GM18873 (cell line): ENCODE measurements around the gene PRKACB.
"Not testable (repeated sequence)": the region's sequence is repeated elsewhere in the genome, so short reads cannot be mapped to it uniquely, and the experiment has no call there.

ENCODE experiments used
- ATAC-seq: cut with Tn5 transposase; IDR thresholded peaks from one replicate; pipeline ENCODE4 v1.9.1; 2021; ENCODE audit warnings: mild to moderate bottlenecking, moderate library complexity, moderate number of reproducible peaks; ENCODE audit not compliant: unreplicated experiment, low FRiP score

Gene PRKACB

DNA sequence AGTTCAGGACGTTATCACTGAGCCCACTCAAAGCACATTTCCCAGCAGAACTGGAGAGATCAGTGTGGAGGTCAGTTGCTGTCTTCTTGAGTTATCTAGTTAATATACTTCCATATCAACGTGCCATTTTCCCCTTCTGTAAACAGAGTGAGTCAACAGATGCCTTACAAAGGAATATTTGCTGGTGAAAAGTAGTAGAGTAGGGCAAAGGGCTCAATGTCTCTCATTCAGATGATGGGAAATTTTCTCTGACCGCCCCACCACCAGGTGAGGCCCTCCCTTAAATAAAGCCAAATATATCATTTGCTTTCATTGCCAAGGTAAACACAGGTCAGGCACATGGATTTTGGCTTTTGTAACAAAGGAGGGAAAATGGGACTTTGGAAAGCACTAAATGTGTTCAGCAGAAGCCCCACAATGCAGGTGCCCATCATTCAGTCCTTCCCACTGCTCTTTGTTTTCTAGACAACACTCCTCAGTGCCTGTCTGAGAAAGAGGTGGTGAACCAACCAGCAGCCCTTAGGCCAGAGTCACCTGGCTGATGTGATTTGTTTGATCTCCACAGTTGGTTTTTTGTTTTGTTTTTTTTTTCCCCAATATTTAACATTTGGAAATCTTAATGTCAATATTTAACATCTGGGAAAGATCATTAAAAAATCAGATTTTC is 116.9 kb downstream of the PRKACB start:
- ATAC-seq = no peak

DNA sequence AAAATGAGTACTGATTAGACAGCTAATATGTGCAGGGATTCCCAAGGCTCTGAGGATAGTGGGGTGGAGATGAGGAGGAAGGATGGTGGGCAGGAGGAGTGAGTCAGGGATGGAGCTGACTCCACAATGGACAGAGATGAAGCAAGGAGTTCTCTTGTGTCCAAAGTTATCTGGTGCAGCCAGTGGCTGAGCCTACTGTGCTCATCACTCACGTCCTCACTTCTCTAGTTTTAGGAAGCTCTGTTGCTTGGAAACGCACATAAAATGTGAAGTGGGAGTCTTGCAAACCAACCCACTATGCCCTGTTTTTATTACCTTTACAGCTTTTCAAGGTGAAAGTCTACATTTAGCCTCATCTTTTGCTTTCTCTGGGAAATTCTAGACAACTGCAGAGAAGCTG is 120.9 kb downstream of the PRKACB start:
- ATAC-seq = no peak

DNA sequence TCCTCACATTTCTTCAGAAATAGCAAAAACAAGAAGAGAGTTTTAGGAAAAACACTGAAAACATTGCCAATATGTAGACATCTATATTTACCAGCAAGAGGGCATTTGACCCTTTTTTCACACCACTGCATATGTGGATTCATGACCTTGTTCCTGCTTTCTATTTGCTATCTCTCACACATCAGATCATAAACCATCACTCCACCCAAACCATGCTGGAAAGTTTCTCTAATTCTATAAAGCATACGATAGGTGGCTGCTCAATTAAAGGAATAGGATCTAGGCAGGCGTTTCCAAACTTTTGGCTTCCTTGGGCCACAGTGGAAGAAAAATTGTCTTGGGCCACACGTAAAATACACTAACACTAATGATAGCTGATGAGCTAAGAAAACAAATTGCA is 121.8 kb downstream of the PRKACB start:
- no peak for ATAC-seq

DNA sequence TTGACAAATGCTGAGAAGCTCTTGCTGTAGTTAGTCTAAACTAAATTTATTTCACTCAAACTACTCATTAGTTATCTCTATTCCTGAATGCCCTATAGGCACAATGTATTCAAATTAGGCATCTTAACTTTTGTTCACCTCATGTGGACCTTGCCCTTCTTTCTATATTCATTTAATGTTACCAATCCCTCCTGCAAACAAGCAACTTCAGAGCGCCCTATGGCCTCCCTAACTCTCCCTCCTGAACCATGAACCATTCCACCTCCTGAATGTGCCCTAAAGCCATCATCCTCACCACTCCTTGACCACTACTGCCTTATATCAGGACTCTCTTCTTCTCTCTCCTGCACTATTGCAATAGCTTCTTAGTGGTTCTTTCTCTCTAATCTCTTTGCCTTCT is 122.7 kb downstream of the PRKACB start:
- no peak for ATAC-seq

DNA sequence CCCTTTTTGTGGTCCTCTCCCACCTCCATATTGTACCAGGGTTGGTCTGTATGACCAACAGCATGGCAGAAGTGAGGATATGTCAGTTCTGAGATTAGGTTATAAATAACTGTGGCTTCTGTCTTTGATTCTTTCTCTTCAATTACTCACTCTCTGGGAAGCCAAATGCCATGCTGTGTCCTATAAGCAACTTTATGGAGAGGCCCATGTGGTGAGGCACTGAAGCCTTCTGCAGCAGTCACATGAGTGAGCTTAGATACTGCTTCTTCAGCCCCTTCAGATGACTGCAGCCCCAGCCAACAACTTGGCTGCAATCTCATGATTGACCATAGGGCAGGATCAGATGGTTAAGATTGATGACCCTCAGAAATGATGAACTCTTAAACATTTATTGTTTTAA is 123.4 kb downstream of the PRKACB start:
- no peak for ATAC-seq

DNA sequence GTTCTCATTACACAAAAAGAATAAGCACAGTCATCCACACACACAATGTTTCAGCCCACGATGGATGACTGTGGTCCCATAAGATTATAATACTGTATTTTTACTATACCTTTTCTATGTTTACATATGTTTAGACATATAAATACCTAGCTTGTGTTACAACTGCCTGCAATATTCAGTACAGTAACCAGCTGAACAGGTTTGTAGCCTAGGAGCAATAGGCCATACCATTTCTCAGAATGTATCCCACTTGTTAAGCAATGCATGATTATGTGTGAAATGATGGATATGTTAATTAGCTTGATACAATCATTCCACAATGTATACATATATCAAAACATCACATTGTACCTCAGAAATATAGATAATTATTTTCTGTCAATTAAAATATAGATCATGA is 124.3 kb downstream of the PRKACB start:
- ATAC-seq = no peak

DNA sequence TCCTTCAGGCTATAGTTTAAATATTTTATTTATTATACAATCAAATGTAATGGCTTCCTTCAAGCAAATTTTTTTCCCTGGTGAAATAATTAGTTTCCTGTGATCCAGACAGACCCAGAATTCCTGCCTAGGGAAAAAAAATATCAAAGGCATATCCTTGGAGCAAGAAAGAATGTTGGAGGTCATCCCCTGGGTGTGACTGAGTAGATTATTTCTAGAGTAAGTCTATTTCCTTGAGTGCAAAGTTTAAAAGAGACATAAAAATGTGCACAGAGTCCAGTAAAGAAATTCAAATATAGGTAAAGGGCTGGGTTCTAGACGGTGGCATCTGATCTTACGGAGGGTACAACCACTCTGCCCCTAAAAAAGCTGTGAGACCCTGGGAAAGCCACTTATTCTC is 125.2 kb downstream of the PRKACB start:
- ATAC-seq = no peak

DNA sequence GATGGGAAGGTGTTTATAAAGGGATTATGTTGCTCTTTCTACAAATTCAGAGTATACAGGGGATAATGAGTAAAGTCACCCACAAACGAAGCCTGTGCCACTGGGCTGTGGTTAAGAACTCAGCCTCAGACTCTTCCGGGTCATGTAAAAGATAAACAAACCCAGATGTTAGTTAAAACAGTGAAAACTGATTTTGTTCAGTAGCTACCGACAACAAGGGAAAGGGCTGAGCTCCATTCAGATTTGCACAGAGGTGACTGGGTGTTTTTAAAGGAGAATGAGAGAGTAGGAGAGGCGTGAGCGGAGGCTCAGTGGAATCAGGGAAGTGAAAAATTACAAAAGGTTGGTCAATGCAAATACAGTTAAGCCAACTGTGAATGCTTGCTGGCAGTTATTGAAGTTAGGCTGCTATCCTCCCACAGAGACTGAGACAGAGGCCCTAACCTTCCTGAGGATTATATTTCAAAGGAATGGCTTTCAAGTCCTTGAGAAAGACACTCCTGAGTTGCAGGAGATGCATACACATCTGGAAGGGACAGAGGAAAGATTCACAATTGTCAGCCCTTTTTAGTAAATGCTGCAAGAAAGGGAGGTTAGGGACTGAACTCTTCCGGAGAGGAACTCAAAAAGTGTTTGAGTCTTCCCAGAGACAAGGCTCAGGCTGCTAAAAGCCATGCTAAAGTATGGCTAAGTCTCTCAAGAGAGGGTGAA is 127.5 kb downstream of the PRKACB start:
- peak; percentile 96 for ATAC-seq

DNA sequence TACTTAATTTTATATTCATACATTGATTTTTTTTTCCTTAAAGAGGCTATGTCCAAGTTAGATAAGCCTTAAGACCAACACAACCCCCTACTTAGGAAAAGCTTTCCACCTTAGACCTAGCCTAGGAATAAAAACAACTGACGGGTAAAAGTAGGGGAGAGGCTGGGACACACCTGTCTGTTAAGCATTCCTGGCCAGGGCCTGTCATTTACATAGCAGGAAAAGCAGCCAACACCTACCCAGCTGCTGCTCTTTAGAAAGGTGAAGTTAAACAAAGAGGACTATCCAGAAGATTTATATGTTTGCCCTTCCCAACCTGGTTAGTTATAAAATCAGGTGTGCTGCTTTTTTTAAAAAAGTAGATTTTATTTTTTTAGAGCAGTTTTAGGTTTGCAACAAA is 128.3 kb downstream of the PRKACB start:
- ATAC-seq = no peak

DNA sequence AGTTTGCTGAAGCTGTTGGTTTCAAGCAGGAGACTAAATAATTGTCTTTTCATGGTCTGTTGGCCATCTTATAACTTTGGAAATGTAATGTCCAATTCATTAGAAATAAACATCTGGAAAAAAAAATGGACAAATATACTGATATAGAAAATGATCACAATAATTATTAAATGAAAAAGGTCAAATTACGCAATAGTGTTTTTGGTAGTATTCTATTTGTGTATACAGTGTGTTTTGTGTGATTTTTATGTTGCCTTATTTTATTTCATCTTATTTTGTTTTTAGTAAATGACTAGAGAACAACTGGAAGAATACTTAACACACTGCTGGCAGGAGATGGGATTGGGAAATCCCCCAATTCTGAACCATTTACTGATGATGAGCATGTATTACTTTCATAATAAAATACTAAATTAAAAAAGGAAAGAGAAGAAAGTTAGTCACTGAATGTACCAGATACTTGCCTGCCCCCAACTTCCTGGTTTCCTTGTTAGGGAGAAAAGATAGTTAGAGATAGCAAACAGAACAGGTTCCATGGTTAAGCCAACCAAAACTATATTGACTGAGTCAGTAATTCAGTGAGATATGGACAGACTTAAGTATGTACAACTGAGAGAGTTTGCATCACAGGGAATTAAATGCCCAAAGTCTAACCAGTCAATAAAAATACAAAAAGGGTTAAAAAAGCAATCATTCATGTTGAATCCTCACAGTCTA is 133.4 kb downstream of the PRKACB start:
- ATAC-seq = no peak

DNA sequence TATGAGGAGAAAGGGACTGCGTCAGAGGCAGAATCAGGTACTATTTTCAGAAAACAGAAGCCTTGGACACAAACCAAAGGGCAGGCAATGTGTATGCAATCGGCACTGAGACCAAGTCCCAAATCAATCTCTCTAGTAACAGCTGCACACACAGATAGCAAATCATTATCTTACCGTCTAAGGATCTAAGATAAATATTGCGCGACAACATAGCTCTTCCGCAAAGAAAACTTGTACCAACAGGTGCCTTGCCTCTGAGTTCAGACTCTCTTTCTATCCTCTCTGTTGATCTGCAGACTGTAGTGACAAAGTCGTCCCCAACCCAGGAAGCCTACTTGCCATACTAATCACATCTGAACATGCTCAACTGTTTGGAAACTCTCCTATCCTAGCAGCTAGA is 134.8 kb downstream of the PRKACB start:
- no peak for ATAC-seq

DNA sequence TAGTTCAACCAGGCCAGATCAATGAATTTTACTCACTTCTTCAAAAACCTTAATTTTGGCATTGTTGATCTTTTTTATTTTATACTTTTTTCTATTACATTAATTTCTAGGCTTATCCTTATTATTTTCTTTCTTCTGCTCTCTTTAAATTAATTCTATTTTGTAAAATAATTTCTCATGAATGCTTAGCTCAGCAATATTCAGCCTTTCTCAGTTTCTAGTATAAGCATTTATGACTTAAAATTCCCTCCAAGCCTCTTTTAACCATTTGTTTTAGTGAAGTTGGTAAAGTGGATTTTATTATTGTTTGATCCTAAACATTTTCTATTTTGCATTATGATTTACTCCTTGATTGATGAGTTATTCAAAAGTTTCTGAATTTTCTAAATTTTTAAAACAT is 136.8 kb downstream of the PRKACB start:
- no peak for ATAC-seq

DNA sequence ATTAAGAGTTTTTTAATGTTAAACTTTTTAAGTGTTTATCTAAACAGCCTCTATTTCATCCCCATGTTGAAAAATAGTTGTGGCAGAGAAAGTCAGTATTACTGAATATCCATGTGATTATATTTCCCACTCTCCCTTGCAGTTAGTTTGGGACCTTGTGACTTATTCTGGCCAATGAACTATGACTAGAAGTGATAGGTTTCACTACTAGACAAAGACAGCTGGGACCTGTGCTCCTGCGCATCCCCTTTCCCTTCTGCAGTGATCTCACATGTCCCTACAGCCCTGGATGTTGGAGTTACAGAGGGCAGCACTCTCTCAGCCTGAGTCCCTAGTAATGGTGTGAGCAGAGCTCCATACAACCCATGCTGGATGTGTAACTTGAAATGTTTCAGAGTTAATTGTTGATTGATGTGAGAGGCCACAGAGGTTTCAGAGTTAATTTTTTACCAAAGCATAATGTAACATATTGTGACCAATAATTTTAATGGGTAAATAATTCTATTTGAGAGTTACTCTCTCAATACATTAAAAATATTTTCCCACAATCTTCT is 138.8 kb downstream of the PRKACB start:
- peak; percentile 67 for ATAC-seq

DNA sequence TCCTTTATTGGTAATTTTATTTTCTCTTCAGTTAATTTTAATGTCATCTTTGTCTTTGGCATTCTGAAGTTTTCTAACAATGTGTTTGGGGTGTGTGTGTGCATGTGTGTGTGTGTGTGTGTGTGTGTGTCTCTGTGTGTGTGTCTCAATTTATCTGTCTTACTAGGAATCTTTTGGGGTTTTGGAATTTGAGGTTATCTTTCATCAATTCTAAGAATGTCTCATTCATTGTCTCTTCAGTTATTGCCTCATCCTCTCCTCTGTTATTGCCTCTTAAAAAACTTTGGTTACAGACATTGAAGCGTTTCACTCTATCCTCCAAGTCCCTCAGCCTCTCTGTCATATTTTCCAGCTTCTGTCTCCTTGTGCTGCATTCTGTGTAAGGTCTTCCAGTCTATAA is 139.3 kb downstream of the PRKACB start:
- ATAC-seq = no peak

DNA sequence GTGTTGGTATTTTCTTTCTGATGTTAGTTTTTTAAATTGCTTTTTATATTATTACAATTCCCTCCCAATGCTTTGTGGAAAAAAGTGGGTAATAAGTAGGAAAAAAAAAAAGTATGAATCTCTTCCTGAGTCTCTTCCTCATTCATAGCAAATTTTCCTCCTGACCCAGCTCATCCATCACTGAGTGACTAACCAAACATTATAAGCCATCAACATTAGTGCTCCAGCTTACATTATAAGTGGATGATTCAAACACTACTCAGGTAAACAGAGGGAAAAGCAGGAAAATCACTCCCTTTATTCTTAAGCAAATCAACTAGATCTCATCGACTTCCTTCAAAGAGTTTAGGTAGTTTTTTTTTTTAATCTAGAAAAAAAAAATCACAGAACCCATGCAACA is 142.0 kb downstream of the PRKACB start:
- ATAC-seq = no peak

DNA sequence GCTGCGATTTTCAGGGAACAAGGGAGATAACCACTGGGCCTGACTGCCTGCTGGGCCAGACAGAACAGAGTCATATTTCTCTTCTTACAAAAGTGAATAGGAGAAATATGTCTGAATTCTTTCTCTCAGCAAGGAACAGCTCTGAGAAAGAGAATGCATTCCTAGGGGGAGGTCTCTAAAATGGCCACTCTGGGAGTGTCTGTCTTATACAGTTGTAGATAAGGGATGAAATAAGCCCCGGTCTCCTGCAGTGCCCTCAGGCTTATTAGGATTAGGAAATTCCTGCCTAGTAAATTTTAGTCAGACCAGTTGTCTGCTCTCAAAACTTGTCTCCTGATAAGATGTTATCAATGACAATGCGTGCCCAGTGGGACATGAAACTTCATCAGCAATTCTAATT is 143.3 kb downstream of the PRKACB start:
- not testable (repeated sequence) for ATAC-seq
